Measurements from ENCODE around the gene ARHGAP26. TPM values are rescaled to one million over a fixed set of nuclear protein-coding genes. Genes with fewer than 3 reads are reported as not detected.

ARHGAP26 gene
- total RNA-seq, 4 donors from 2014 or later = 12.4 to 49.5 (median 31.8) TPM

GRCh38 chr5:143145243-143146160 lies 375.3 kb downstream of the ARHGAP26 start:
- Histone ChIP-seq H3K9me3 (no peaks in the 10 kb centered on the region), H3K27me3 (no peaks in the 10 kb centered on the region), H3K4me1 (peaks cover 0 to 7% of the 10 kb centered on the region in 2 donors), H3K27ac (peak overlapping the region; percentile 36 to 61), H3K36me3 (no peaks in the 10 kb centered on the region), H3K4me3 (no peak overlapping the region)
- TF ChIP-seq CTCF (IDR thresholded peaks at IDR 0.05) (no peak), POLR2A (IDR thresholded peaks at IDR 0.05) (no peak)
- intact Hi-C loops (cut with DNase I; ENCODE audit: low total_unique reads) = no loop called here
- DNase-seq = no peak

- Histone ChIP-seq H3K9me3 (no peaks in the 10 kb centered on the region), H3K27ac (peak overlapping the region; percentile 12 to 13), H3K27me3 (no peaks in the 10 kb centered on the region), H3K4me3 (no peak overlapping the region), H3K36me3 (no peaks in the 10 kb centered on the region), H3K4me1 (peaks cover 0 to 7% of the 10 kb centered on the region in 2 donors)
- TF ChIP-seq CTCF (IDR thresholded peaks at IDR 0.05) = no peak
- TF ChIP-seq POLR2A (IDR thresholded peaks at IDR 0.05) = no peak
- no peak for DNase-seq
- intact Hi-C loops (cut with DNase I; ENCODE audit: low total_unique reads) = no loop called here
Observed at GRCh38 chr5:143146161-143146560, 376.0 kb downstream of the ARHGAP26 start.

- no peaks in the 10 kb centered on the region for H3K36me3 ChIP-seq
- H3K9me3 ChIP-seq = no peaks in the 10 kb centered on the region
- H3K4me1 ChIP-seq = peaks cover 0 to 7% of the 10 kb centered on the region in 2 donors
- H3K4me3 ChIP-seq = no peak overlapping the region
- H3K27me3 ChIP-seq = no peaks in the 10 kb centered on the region
- intact Hi-C loops (cut with DNase I; ENCODE audit: low total_unique reads) = no loop called here
- no peak for TF ChIP-seq CTCF (IDR thresholded peaks at IDR 0.05)
- TF ChIP-seq POLR2A (IDR thresholded peaks at IDR 0.05) = no peak
- peak overlapping the region; percentile 55 to 60 for H3K27ac ChIP-seq
- no peak for DNase-seq
Observed at GRCh38 chr5:143147383-143147782, 377.2 kb downstream of the ARHGAP26 start.

- DNase-seq = peak; percentile 29 to 47
- Histone ChIP-seq H3K9me3 (no peaks in the 10 kb centered on the region), H3K27me3 (no peaks in the 10 kb centered on the region), H3K4me1 (peaks cover 0 to 7% of the 10 kb centered on the region in 2 donors), H3K4me3 (no peak overlapping the region), H3K27ac (peak overlapping the region; percentile 55 to 65), H3K36me3 (no peaks in the 10 kb centered on the region)
- intact Hi-C loops (cut with DNase I; ENCODE audit: low total_unique reads) = no loop called here
- TF ChIP-seq POLR2A (IDR thresholded peaks at IDR 0.05) (no peak), CTCF (IDR thresholded peaks at IDR 0.05) (no peak)
Observed at GRCh38 chr5:143147902-143148301, 377.7 kb downstream of the ARHGAP26 start.

GRCh38 chr5:143148771-143149170 lies 378.6 kb downstream of the ARHGAP26 start:
- intact Hi-C loops (cut with DNase I; ENCODE audit: low total_unique reads) = no loop called here
- Histone ChIP-seq H3K4me3 (no peak overlapping the region), H3K4me1 (peaks cover 5 to 7% of the 10 kb centered on the region in 2 donors), H3K9me3 (no peaks in the 10 kb centered on the region), H3K27me3 (no peaks in the 10 kb centered on the region), H3K36me3 (no peaks in the 10 kb centered on the region), H3K27ac (peak overlapping the region; percentile 55 to 65)
- TF ChIP-seq CTCF (IDR thresholded peaks at IDR 0.05) = no peak
- no peak for TF ChIP-seq POLR2A (IDR thresholded peaks at IDR 0.05)
- no peak for DNase-seq
